Measurements from ENCODE around the gene SLAMF8.

The SLAMF8 gene

DNA sequence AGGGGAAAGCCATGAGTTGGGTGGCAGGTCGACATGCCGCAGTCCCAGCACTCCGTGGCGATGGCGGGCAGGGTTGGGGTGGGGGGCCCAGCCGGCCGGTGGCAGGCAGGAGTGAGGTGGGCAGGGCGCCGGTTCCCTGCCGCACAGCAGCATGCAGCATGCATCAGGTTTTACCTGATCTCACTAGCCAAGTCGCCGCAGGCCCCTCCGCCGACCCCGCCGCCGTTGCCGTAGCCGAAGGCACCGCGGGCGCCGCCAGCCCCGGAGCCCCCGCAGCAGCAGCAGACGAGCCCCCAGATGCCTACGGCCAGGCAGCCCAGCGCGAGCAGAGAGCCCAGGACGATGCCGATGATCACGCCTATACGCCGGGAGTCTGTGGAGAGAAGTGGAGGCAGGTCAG, 29.0 kb downstream of the SLAMF8 start:
- no peak for DNase-seq (ENCODE audit: low read depth)
- TF ChIP-seq CTCF (IDR thresholded peaks at IDR 0.05; ENCODE audit: low read depth, low read length) (no peak), POLR2A (IDR thresholded peaks at IDR 0.05; ENCODE audit: extremely low read depth, insufficient read length) (no peak), MYC (IDR thresholded peaks at IDR 0.05; ENCODE audit: low read depth, low read length) (no peak)
- TF ChIP-seq, protein P1, sequence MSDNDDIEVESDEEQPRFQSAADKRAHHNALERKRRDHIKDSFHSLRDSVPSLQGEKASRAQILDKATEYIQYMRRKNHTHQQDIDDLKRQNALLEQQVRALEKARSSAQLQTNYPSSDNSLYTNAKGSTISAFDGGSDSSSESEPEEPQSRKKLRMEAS (IDR thresholded peaks at IDR 0.05; ENCODE audit: low read depth, low read length): no peak
- no peak overlapping the region for H3K4me3 ChIP-seq (ENCODE audit: low read depth, low read length)

DNA sequence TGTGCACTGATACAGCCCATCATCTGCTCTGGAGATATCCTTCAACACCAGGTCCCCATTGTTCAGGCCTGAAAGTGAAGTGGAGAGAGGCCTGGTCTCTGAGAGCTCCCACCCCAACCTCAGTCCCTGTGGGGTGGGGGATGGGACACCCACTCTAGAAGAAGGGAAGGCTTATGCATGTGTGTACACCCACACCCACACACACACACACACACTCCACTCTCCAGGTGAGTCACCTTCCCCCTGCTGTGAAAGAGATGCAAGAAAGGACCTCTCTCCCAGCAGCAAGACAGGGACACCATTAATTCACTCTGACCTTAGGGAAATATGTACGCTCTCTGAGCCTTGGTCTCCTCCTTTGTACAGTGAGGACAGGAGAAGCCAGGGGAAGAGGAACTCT, 29.9 kb downstream of the SLAMF8 start:
- DNase-seq (ENCODE audit: low read depth): no peak
- H3K4me3 ChIP-seq (ENCODE audit: low read depth, low read length): no peak overlapping the region
- no peak for TF ChIP-seq CTCF (IDR thresholded peaks at IDR 0.05; ENCODE audit: low read depth, low read length)
- TF ChIP-seq, protein P1 (IDR thresholded peaks at IDR 0.05; ENCODE audit: low read depth, low read length): no peak
- no peak for TF ChIP-seq POLR2A (IDR thresholded peaks at IDR 0.05; ENCODE audit: extremely low read depth, insufficient read length)
- TF ChIP-seq MYC (IDR thresholded peaks at IDR 0.05; ENCODE audit: low read depth, low read length): no peak

GRCh38 chr1:159857889-159858288, 31.2 kb downstream of the SLAMF8 start:
- no peak for DNase-seq (ENCODE audit: low read depth)

GRCh38 chr1:159859767-159860322, 33.2 kb downstream of the SLAMF8 start:
- no peak for DNase-seq (ENCODE audit: low read depth)
- no peak overlapping the region for H3K4me3 ChIP-seq (ENCODE audit: low read depth, low read length)
- TF ChIP-seq CTCF (IDR thresholded peaks at IDR 0.05; ENCODE audit: low read depth, low read length) (no peak), MYC (IDR thresholded peaks at IDR 0.05; ENCODE audit: low read depth, low read length) (no peak), POLR2A (IDR thresholded peaks at IDR 0.05; ENCODE audit: extremely low read depth, insufficient read length) (no peak)
- TF ChIP-seq, protein P1 (IDR thresholded peaks at IDR 0.05; ENCODE audit: low read depth, low read length): no peak

More at GRCh38 chr1:159857889-159858288, 31.2 kb downstream of the SLAMF8 start:
- H3K4me3 ChIP-seq (ENCODE audit: low read depth, low read length): no peak overlapping the region
- TF ChIP-seq MYC (IDR thresholded peaks at IDR 0.05; ENCODE audit: low read depth, low read length): no peak
- TF ChIP-seq CTCF (IDR thresholded peaks at IDR 0.05; ENCODE audit: low read depth, low read length): no peak
- TF ChIP-seq POLR2A (IDR thresholded peaks at IDR 0.05; ENCODE audit: extremely low read depth, insufficient read length): no peak
- TF ChIP-seq, protein P1 (IDR thresholded peaks at IDR 0.05; ENCODE audit: low read depth, low read length): no peak

DNA sequence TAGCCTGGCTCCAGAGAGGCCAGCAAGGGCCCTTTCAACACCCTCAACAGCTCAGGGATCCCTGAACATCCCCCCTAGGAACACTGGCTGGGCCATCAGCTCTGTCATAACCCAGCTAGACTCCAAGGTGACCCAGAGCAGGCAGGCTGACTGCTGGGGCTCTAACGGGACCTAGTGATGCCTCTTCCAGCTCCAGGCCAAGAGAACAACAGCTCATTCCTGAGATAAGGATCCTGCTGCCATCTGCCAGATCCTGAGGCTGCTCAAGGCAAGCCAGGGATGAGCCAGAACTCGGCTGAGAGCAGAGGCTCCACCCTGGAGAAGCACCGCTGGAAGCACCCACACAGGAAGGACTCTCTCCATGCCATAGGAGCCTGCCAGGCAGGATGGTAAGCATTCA, 33.8 kb downstream of the SLAMF8 start:
- DNase-seq (ENCODE audit: low read depth): no peak
- no peak for TF ChIP-seq CTCF (IDR thresholded peaks at IDR 0.05; ENCODE audit: low read depth, low read length)
- no peak for TF ChIP-seq MYC (IDR thresholded peaks at IDR 0.05; ENCODE audit: low read depth, low read length)
- TF ChIP-seq, protein P1 (IDR thresholded peaks at IDR 0.05; ENCODE audit: low read depth, low read length): no peak
- TF ChIP-seq POLR2A (IDR thresholded peaks at IDR 0.05; ENCODE audit: extremely low read depth, insufficient read length): no peak
- no peak overlapping the region for H3K4me3 ChIP-seq (ENCODE audit: low read depth, low read length)

Data from NB4 (cell line).